Stimulated activated CD4-positive, alpha-beta T cell treated with anti-CD3 and anti-CD28 coated beads, Interleukin-4, amount 100 ng/mL, for 4 hours (primary cell): Measurements from ENCODE around the gene LIN7A.
"Not testable (repeated sequence)": the region's sequence is repeated elsewhere in the genome, so short reads cannot be mapped to it uniquely, and the experiment has no call there.

Experiments used
- DNase-seq, 2 experiments: peaks; one replicate each; pipeline ENCODE4 v3.0.0-alpha.2; 2020

Gene LIN7A

GRCh38 chr12:80917651-80918050 is 20.1 kb downstream of the LIN7A start:
- no peak for DNase-seq

- no peak for DNase-seq
Measured at GRCh38 chr12:80912901-80913770, 24.6 kb downstream of the LIN7A start.

- DNase-seq: no peak
Measured at GRCh38 chr12:80909370-80909769, 28.4 kb downstream of the LIN7A start.

GRCh38 chr12:80902711-80903110 is 35.0 kb downstream of the LIN7A start:
- no peak for DNase-seq

- no peak for DNase-seq
Measured at GRCh38 chr12:80901661-80902060, 36.1 kb downstream of the LIN7A start.

GRCh38 chr12:80895240-80895639 is 42.5 kb downstream of the LIN7A start:
- DNase-seq: no peak

- DNase-seq: no peak
Measured at GRCh38 chr12:80894179-80894578, 43.6 kb downstream of the LIN7A start.

GRCh38 chr12:80892597-80893445 is 44.9 kb downstream of the LIN7A start:
- no peak for DNase-seq

- DNase-seq: no peak
Measured at GRCh38 chr12:80884651-80885050, 53.1 kb downstream of the LIN7A start.

- DNase-seq: no peak
Measured at GRCh38 chr12:80881106-80881505, 56.6 kb downstream of the LIN7A start.

- not testable (repeated sequence) for DNase-seq
Measured at GRCh38 chr12:80878452-80878851, 59.3 kb downstream of the LIN7A start.

- no peak for DNase-seq
Measured at GRCh38 chr12:80877721-80878265, 59.9 kb downstream of the LIN7A start.

- DNase-seq: no peak
Measured at GRCh38 chr12:80872053-80872452, 65.7 kb downstream of the LIN7A start.

- DNase-seq: no peak
Measured at GRCh38 chr12:80869264-80869663, 68.5 kb downstream of the LIN7A start.

- no peak for DNase-seq
Measured at GRCh38 chr12:80868576-80868975, 69.2 kb downstream of the LIN7A start.

- DNase-seq: no peak
Measured at GRCh38 chr12:80867941-80868340, 69.8 kb downstream of the LIN7A start.

- no peak for DNase-seq
Measured at GRCh38 chr12:80864046-80864735, 73.5 kb downstream of the LIN7A start.

GRCh38 chr12:80862531-80862930 is 75.2 kb downstream of the LIN7A start:
- no peak for DNase-seq

- no peak for DNase-seq
Measured at GRCh38 chr12:80861641-80862378, 75.9 kb downstream of the LIN7A start.

GRCh38 chr12:80860928-80861327 is 76.8 kb downstream of the LIN7A start:
- no peak for DNase-seq

GRCh38 chr12:80860206-80860605 is 77.5 kb downstream of the LIN7A start:
- no peak for DNase-seq

- DNase-seq: no peak
Measured at GRCh38 chr12:80858356-80858755, 79.4 kb downstream of the LIN7A start.
